NCI-H345 treated with DMSO at 0.1 percent for 48 hours (cell line): Measurements from ENCODE around the gene ZNF593.

ENCODE experiments used
- DNase-seq: peaks from one replicate; lab custom pipeline; 2025; ENCODE audit not compliant: unreplicated experiment; lab: John Stamatoyannopoulos, UW

ZNF593 gene

GRCh38 chr1:26169669-26170471, at the start of gene ZNF593:
Gene ZNF593, plus strand, starts transcription at chr1:26169908. Its CDS starts 76 bp downstream, at chr1:26169984.
- peak; percentile 86 for DNase-seq

GRCh38 chr1:26121854-26122773, 47.6 kb upstream of the ZNF593 start:
- no peak for DNase-seq

- DNase-seq: no peak
Observed at GRCh38 chr1:26122988-26123973, 46.4 kb upstream of the ZNF593 start.

GRCh38 chr1:26124418-26125331, 45.0 kb upstream of the ZNF593 start:
- DNase-seq: no peak

- DNase-seq: no peak
Observed at GRCh38 chr1:26125382-26125781, 44.3 kb upstream of the ZNF593 start.

GRCh38 chr1:26125946-26126320, 43.8 kb upstream of the ZNF593 start:
- DNase-seq: no peak

GRCh38 chr1:26126321-26127084, 43.2 kb upstream of the ZNF593 start:
- no peak for DNase-seq

- no peak for DNase-seq
Observed at GRCh38 chr1:26127235-26128163, 42.2 kb upstream of the ZNF593 start.

- no peak for DNase-seq
Observed at GRCh38 chr1:26129778-26130177, 39.9 kb upstream of the ZNF593 start.

- no peak for DNase-seq
Observed at GRCh38 chr1:26130695-26131094, 39.0 kb upstream of the ZNF593 start.

- no peak for DNase-seq
Observed at GRCh38 chr1:26132128-26132833, 37.4 kb upstream of the ZNF593 start.

GRCh38 chr1:26132834-26133167, 36.9 kb upstream of the ZNF593 start:
- DNase-seq: no peak

- DNase-seq: no peak
Observed at GRCh38 chr1:26134466-26134865, 35.2 kb upstream of the ZNF593 start.

GRCh38 chr1:26138974-26139558, 30.6 kb upstream of the ZNF593 start:
- DNase-seq: no peak

- DNase-seq: no peak
Observed at GRCh38 chr1:26142159-26142558, 27.5 kb upstream of the ZNF593 start.

GRCh38 chr1:26145041-26145959, 24.4 kb upstream of the ZNF593 start:
- peak; percentile 80 for DNase-seq
